SK-N-MC (cell line): ENCODE data around the gene CMTM7.

Source experiments
- EZH2 ChIP-seq: fragments of 200-600 bp; sonication (generic); IDR thresholded peaks from one replicate; pipeline ENCODE4 v1.6.1; 2017; ENCODE audit warnings: antibody characterized with exemption
- POLR2AphosphoS5 ChIP-seq: IDR thresholded peaks from 2 replicates; pipeline ENCODE4 v1.6.1; 2012; ENCODE audit warnings: mild to moderate bottlenecking, low read depth, low read length, borderline replicate concordance

- TF ChIP-seq POLR2AphosphoS5 (no peak), EZH2 (no peak)
Observed at GRCh38 chr3:32353351-32353750, 38.3 kb upstream of the CMTM7 start.
